GM12878 (cell line): Measurements from ENCODE around the gene TMEM174. TPM values are rescaled to one million over a fixed set of nuclear protein-coding genes. Genes with fewer than 3 reads are reported as not detected.

Experiments used
- ATAC-seq: fragments of 200-7000 bp; cut with Tn5 transposase; 3 replicates; pipeline ENCODE4 v1.9.1; 2020; ENCODE audit warnings: mild to moderate bottlenecking, moderate library complexity
- BruUV-seq: library from RNA; stranded (reverse); fragments of 400-500 nt; replicated peaks from 2 replicates; lab custom pipeline; 2021; lab: Mats Ljungman, UMichigan
- CTCF ChIA-PET: fragments of 300-600 bp; sonication (Branson Sonifier 250); formaldehyde crosslinking; extraction: SDS; loops from one replicate; lab custom pipeline; 2021; ENCODE audit warnings: inconsistent platforms; lab: Yijun Ruan, JAX
- POLR2A ChIA-PET: fragments of 350-600 bp; formaldehyde crosslinking; extraction: SDS; loops from one replicate; lab custom pipeline; 2021; ENCODE audit warnings: inconsistent platforms; lab: Charles Lee
- RAD21 ChIA-PET: fragments of 300-600 bp; sonication (Branson Sonifier 250); formaldehyde crosslinking; loops from one replicate; lab custom pipeline; 2023; ENCODE audit warnings: antibody characterized with exemption; ENCODE audit not compliant: unreplicated experiment; lab: Charles Lee
- SMC1A ChIA-PET: fragments of 300-600 bp; sonication (Branson Sonifier 250); formaldehyde crosslinking; loops from one replicate; lab custom pipeline; 2023; ENCODE audit not compliant: unreplicated experiment, uncharacterized antibody; lab: Charles Lee
- DNase-seq: peaks from one replicate; pipeline ENCODE4 v3.0.0-alpha.2; 2011; ENCODE audit warnings: low read depth, low spot score
- FAIRE-seq: peaks from 3 replicates; lab custom pipeline; 2011; peaks lifted over from hg19 to GRCh38; lab: Jason Lieb, UNC
- H2AFZ ChIP-seq: 2 replicates; pipeline ENCODE4 v1.6.0; 2011; ENCODE audit warnings: low read depth, low read length, control low read depth; ENCODE audit not compliant: control insufficient read depth
- H3K27ac ChIP-seq: 2 replicates; pipeline ENCODE4 v1.5.1; 2011; ENCODE audit warnings: control low read depth; ENCODE audit not compliant: control insufficient read depth, insufficient read depth
- H3K27me3 ChIP-seq, 2 experiments: replicated peaks in 1 of 2; 2 replicates each; pipeline versions ENCODE4 v1.6.0 to v1.6.1; 2011; ENCODE audit warnings: low read length in 1 of 2; ENCODE audit not compliant: control insufficient read depth in 2 of 2, insufficient read depth in 2 of 2
- H3K36me3 ChIP-seq, 2 experiments: 2 replicates each; pipeline ENCODE4 v1.5.1; 2011; ENCODE audit warnings: low read length in 1 of 2; ENCODE audit not compliant: control insufficient read depth in 2 of 2, insufficient read depth in 2 of 2
- H3K4me1 ChIP-seq: 2 replicates; pipeline ENCODE4 v1.6.1; 2011; ENCODE audit warnings: mild to moderate bottlenecking, low read length, moderate library complexity, mixed read lengths; ENCODE audit not compliant: control insufficient read depth, insufficient read depth
- H3K4me2 ChIP-seq: 2 replicates; pipeline ENCODE4 v1.6.0; 2011; ENCODE audit warnings: control low read depth; ENCODE audit not compliant: control insufficient read depth, insufficient read depth
- H3K4me3 ChIP-seq: fragments of 200-600 bp; sonication (generic); 2 replicates; pipeline ENCODE4 v1.5.1; 2016
- H3K79me2 ChIP-seq: 2 replicates; pipeline ENCODE4 v1.6.0; 2011; ENCODE audit warnings: low read length; ENCODE audit not compliant: control insufficient read depth, insufficient read depth
- H3K9ac ChIP-seq: 2 replicates; pipeline ENCODE4 v1.8.0; 2011; ENCODE audit warnings: low read length, control low read depth, mixed read lengths; ENCODE audit not compliant: control insufficient read depth, insufficient read depth
- H3K9me3 ChIP-seq: replicated peaks from 3 replicates; pipeline ENCODE4 v1.5.1; 2011; ENCODE audit warnings: mild to moderate bottlenecking, low read length; ENCODE audit not compliant: control insufficient read depth, insufficient read depth
- H4K20me1 ChIP-seq: 2 replicates; pipeline ENCODE4 v1.6.0; 2011; ENCODE audit not compliant: control insufficient read depth, insufficient read depth
- BCL11A ChIP-seq: IDR thresholded peaks from 2 replicates; pipeline ENCODE4 v1.6.1; 2011; ENCODE audit warnings: low read depth, low read length
- CBX3 ChIP-seq: fragments of 200-600 bp; sonication (generic); IDR thresholded peaks from 2 replicates; pipeline ENCODE4 v1.6.1; 2016; ENCODE audit warnings: low read depth, borderline replicate concordance
- GABPA ChIP-seq: IDR thresholded peaks from 2 replicates; pipeline ENCODE4 v1.6.1; 2014; ENCODE audit warnings: antibody characterized with exemption, low read depth, mild to moderate bottlenecking, inconsistent platforms
- IKZF1 ChIP-seq: fragments of 450-650 bp; conservative IDR thresholded peaks from 2 replicates; pipeline ENCODE4 v1.6.1; 2017; ENCODE audit warnings: antibody characterized with exemption, mild to moderate bottlenecking
- MYC ChIP-seq: IDR thresholded peaks from 2 replicates; pipeline ENCODE4 v1.6.1; 2011; ENCODE audit warnings: mild to moderate bottlenecking, low read length, moderate library complexity, inconsistent platforms; ENCODE audit not compliant: insufficient read depth, insufficient replicate concordance, insufficient read length, severe bottlenecking
- NFYA ChIP-seq: IDR thresholded peaks from 2 replicates; pipeline ENCODE4 v1.6.1; 2011; ENCODE audit warnings: low read depth, mild to moderate bottlenecking, low read length, improper control_type of control experiment, borderline replicate concordance
- NR2F1 ChIP-seq: fragments of 450-650 bp; conservative IDR thresholded peaks from 2 replicates; pipeline ENCODE4 v1.6.1; 2017; ENCODE audit warnings: mild to moderate bottlenecking
- NRF1 ChIP-seq: conservative IDR thresholded peaks from 2 replicates; pipeline ENCODE4 v1.6.1; 2011; ENCODE audit warnings: mild to moderate bottlenecking, low read depth, low read length, improper control_type of control experiment
- SUPT20H ChIP-seq: IDR thresholded peaks from 2 replicates; pipeline ENCODE4 v1.6.1; 2011; ENCODE audit warnings: low read depth, mild to moderate bottlenecking, low read length, moderate library complexity, borderline replicate concordance; ENCODE audit not compliant: control insufficient read depth
- ZNF207 ChIP-seq: fragments of 450-650 bp; IDR thresholded peaks from 2 replicates; pipeline ENCODE4 v1.6.1; 2014; ENCODE audit warnings: antibody characterized with exemption, mild to moderate bottlenecking, borderline replicate concordance
- ZNF24 ChIP-seq: fragments of 450-650 bp; IDR thresholded peaks from 2 replicates; pipeline ENCODE4 v1.6.1; 2017; ENCODE audit warnings: antibody characterized with exemption, mild to moderate bottlenecking
- ZSCAN29 ChIP-seq: fragments of 450-650 bp; IDR thresholded peaks from 2 replicates; pipeline ENCODE4 v1.6.1; 2017; ENCODE audit warnings: mild to moderate bottlenecking, moderate library complexity
- WGBS: methylation state at CpG from one replicate; pipeline ENCODE4 v1.1.6; 2016; ENCODE audit warnings: low lambda C conversion rate; ENCODE audit not compliant: insufficient replicate concordance, insufficient coverage; ENCODE audit errors: missing lambda C conversion rate; 5-methylcytosine and 5-hydroxymethylcytosine counted together
- in situ Hi-C: fragments of 300-500 bp; cut with MboI; formaldehyde crosslinking; loops from 9 replicates; pipeline ENCODE4 v1.14.3; 2018; ENCODE audit warnings: mixed read lengths
- intact Hi-C: fragments of 100-400 bp; cut with micrococcal nuclease; formaldehyde crosslinking; loops from one replicate; pipeline ENCODE4 v1.14.2; 2022; ENCODE audit not compliant: unreplicated experiment
- polyA plus RNA-seq, 11 experiments: library from polyadenylated mRNA; depleted of rRNA in 4 of 11; unstranded in 6 of 11; stranded (reverse) in 5 of 11; fragments of >200 nt; fragmentation: Nextera tagmentation in 4 of 11; fragmentation: Illumina TruSeq in 1 of 11; extraction: Ambion mirVana in 4 of 11; extraction: Trizol in 1 of 11; gene quantifications; 1 replicate in 1 of 11; 2 replicates in 10 of 11; pipeline versions ENCODE4 v1.2.1 to v1.2.3, GENCODE V29; 2011 to 2016; ENCODE audit warnings: inconsistent platforms in 2 of 11, missing spikeins in 2 of 11, low read depth in 1 of 11
- total RNA-seq, 4 experiments: library from RNA; depleted of rRNA in 3 of 4; stranded (reverse); fragments of >200 nt in 3 of 4; fragmentation: Illumina TruSeq in 1 of 4; extraction: Trizol in 1 of 4; gene quantifications; 2 replicates each; pipeline versions ENCODE4 v1.2.1 to v1.2.3, GENCODE V29; 2013 to 2021
- TF ChIP-seq, protein P1 (sequence below): fragments of 450-650 bp; formaldehyde crosslinking; IDR thresholded peaks from 2 replicates; pipeline ENCODE4 v1.4.0; 2022; ENCODE audit warnings: mild to moderate bottlenecking, moderate library complexity

The TMEM174 gene
- total and polyA plus RNA-seq, 10 of the 15 experiments (the other 5 are each of a cell fraction or from before 2014, with no cell fraction given), result not detected

DNA sequence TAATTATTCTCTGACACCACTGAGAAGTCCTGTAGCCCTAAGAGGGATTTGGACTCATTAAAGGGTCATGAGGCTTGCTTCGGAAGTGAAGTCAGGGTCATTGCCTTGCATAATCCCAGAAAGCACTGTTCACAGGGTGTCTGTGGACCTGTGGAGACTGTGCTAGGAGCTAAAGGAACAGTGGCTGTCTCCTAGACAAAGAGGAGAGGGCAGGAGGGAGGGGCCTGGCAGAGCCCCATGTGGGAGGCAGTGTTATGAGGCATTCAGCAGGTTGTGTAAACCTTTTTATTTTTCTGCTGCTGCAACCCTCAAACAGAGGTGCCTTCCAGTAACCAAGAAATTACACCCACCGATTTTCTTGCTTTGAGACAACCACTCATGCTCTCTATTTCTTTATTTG is 3.3 kb downstream of the TMEM174 start:
- no peak overlapping the region for H3K9ac ChIP-seq
- ChIA-PET SMC1A (interaction anchor here (1.4 kb wide), 1 partner anchor 15 kb away, joined by 3 read pairs; no protein-coding TSS in a partner anchor), CTCF (no interaction called here), POLR2A (no interaction called here), RAD21 (no interaction called here)
- H3K4me3 ChIP-seq, result no peak overlapping the region
- no peaks in the 10 kb centered on the region for H3K4me1 ChIP-seq
- ATAC-seq (no peak), DNase-seq (no peak), FAIRE-seq (no peak)
- no peaks in the 10 kb centered on the region; the same call in 2 of the 3 replicates for H3K9me3 ChIP-seq
- no peaks in the 10 kb centered on the region for H4K20me1 ChIP-seq
- no peak overlapping the region for H3K4me2 ChIP-seq
- H3K36me3 ChIP-seq, result no peaks in the 10 kb centered on the region
- peaks cover 0 to 4% of the 10 kb centered on the region in 2 experiments for H3K27me3 ChIP-seq
- H3K27ac ChIP-seq, result no peak overlapping the region
- H2AFZ ChIP-seq, result no peak overlapping the region
- no peaks in the 10 kb centered on the region for H3K79me2 ChIP-seq
- WGBS, result 44% methylated on average over 2 of the region's 2 CpGs
- in situ Hi-C loops (no loop called here), intact Hi-C loops (no loop called here)
- TF ChIP-seq BCL11A (no peak), NR2F1 (no peak), ZSCAN29 (no peak), SUPT20H (no peak), MYC (no peak), NRF1 (no peak)
- BruUV-seq, result no TSS peak

DNA sequence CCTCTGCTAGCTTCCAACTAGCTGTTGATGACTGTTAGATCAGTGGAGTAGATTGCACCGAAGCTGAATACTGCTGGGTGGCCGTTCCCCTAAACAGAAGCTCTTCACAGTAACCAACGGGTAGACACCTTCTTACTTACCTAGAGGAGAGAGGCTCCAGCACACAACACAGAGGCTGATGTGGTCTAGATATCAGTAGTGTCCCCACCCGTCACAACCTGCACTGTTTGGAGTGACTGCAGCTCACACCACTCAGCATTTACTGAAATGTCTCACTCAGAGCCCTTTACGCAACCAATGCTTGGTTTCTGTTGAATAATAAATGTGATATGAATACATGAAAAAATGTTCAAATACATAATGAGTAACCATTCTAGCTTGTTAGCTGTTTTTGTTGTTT is 5.3 kb downstream of the TMEM174 start:
- Histone ChIP-seq H3K27me3 (peaks cover 0 to 4% of the 10 kb centered on the region in 2 experiments; a peak in 3 of 4 replicates), H3K79me2 (no peaks in the 10 kb centered on the region), H3K4me3 (no peak overlapping the region), H3K4me1 (no peaks in the 10 kb centered on the region), H2AFZ (no peak overlapping the region), H3K9ac (no peak overlapping the region), H3K36me3 (no peaks in the 10 kb centered on the region), H3K27ac (no peak overlapping the region), H3K9me3 (no peaks in the 10 kb centered on the region), H4K20me1 (no peaks in the 10 kb centered on the region), H3K4me2 (no peak overlapping the region)
- CTCF ChIA-PET, result no interaction called here
- in situ Hi-C loops (no loop called here), intact Hi-C loops (no loop called here)
- DNase-seq, result no peak
- WGBS, result 26% methylated on average over 5 of the region's 5 CpGs
- TF ChIP-seq NFYA (no peak), ZNF207 (no peak), CBX3 (no peak), GABPA (no peak), ZNF24 (no peak), IKZF1 (no peak)
- TF ChIP-seq, protein P1, sequence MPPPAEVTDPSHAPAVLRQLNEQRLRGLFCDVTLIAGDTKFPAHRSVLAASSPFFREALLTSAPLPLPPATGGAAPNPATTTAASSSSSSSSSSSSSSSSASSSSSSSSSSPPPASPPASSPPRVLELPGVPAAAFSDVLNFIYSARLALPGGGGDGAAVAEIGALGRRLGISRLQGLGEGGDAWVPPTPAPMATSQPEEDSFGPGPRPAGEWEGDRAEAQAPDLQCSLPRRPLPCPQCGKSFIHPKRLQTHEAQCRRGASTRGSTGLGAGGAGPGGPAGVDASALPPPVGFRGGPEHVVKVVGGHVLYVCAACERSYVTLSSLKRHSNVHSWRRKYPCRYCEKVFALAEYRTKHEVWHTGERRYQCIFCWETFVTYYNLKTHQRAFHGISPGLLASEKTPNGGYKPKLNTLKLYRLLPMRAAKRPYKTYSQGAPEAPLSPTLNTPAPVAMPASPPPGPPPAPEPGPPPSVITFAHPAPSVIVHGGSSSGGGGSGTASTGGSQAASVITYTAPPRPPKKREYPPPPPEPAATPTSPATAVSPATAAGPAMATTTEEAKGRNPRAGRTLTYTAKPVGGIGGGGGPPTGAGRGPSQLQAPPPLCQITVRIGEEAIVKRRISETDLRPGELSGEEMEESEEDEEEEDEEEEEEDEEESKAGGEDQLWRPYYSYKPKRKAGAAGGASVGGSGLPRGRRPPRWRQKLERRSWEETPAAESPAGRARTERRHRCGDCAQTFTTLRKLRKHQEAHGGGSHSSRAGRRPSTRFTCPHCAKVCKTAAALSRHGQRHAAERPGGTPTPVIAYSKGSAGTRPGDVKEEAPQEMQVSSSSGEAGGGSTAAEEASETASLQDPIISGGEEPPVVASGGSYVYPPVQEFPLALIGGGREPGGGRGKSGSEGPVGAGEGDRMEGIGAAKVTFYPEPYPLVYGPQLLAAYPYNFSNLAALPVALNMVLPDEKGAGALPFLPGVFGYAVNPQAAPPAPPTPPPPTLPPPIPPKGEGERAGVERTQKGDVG (CRISPR knock-in tag), result no peak
- RAD21 ChIA-PET, result no interaction called here
- POLR2A ChIA-PET, result no interaction called here
- BruUV-seq, result no TSS peak
- ATAC-seq, result no peak
- FAIRE-seq, result no peak
- SMC1A ChIA-PET, result interaction anchor here (1.4 kb wide), 1 partner anchor 27 kb away, joined by 5 read pairs; no protein-coding TSS in a partner anchor
